ENCODE data around the gene HCAR3. TPM values are rescaled to one million over a fixed set of nuclear protein-coding genes. Genes with fewer than 3 reads are reported as not detected.

The HCAR3 gene
- total and polyA plus RNA-seq, 2 of the 13 experiments (the other 11 are each of a cell fraction or from before 2014, with no cell fraction given), result 0.11 to 12.8 TPM

- TF ChIP-seq ZBTB4 (CRISPR knock-in tag; IDR thresholded peaks at IDR 0.05; ENCODE audit: borderline replicate concordance), result peak; percentile 70; the same call in 1 of the 2 replicates
- TF ChIP-seq MAFG (CRISPR knock-in tag; IDR thresholded peaks at IDR 0.05), result no peak
- TF ChIP-seq BRD4 (CRISPR knock-in tag; IDR thresholded peaks at IDR 0.05), result peak; percentile 69; the same call in 1 of the 2 replicates
- TF ChIP-seq ZNF678 (CRISPR knock-in tag; IDR thresholded peaks at IDR 0.05), result no peak
- TF ChIP-seq ZNF747 (CRISPR knock-in tag; IDR thresholded peaks at IDR 0.05; ENCODE audit: borderline replicate concordance), result peak; percentile 91; the same call in 1 of the 2 replicates
- TF ChIP-seq NFATC3 (CRISPR knock-in tag; IDR thresholded peaks at IDR 0.05), result no peak
- TF ChIP-seq SMYD3 (CRISPR knock-in tag; IDR thresholded peaks at IDR 0.05), result peak; percentile 84; the same call in 1 of the 2 replicates
- no peak for TF ChIP-seq CBX2 (IDR thresholded peaks at IDR 0.05; ENCODE audit: low read depth, low read length)
- TF ChIP-seq CBX2 (CRISPR knock-in tag; IDR thresholded peaks at IDR 0.05; ENCODE audit: low read depth), result no peak
- 0 out of 2 replicates have a peak, but pooled peaks have one; percentile 47 for TF ChIP-seq ZNF441 (CRISPR knock-in tag; IDR thresholded peaks at IDR 0.05; ENCODE audit: borderline replicate concordance)
- TF ChIP-seq SP2 (CRISPR knock-in tag; IDR thresholded peaks at IDR 0.05), result 0 out of 2 replicates have a peak, but pooled peaks have one; percentile 25
- TF ChIP-seq NFRKB (IDR thresholded peaks at IDR 0.05), result no peak
- TF ChIP-seq ETV6 (CRISPR knock-in tag; conservative IDR thresholded peaks at IDR 0.05), result peak; percentile 59; the same call in 1 of the 2 replicates
- peak; percentile 81 for TF ChIP-seq MXD4 (CRISPR knock-in tag; IDR thresholded peaks at IDR 0.05)
- peak; percentile 84 to 92 for TF ChIP-seq POLR2A (IDR thresholded peaks at IDR 0.05; ENCODE audit: insufficient read depth in 1 of 2, low read depth in 2 of 2, low read length in 2 of 2)
- TF ChIP-seq DRAP1 (CRISPR knock-in tag; IDR thresholded peaks at IDR 0.05), result peak; percentile 74
- TF ChIP-seq ZFP1 (CRISPR knock-in tag; IDR thresholded peaks at IDR 0.05), result no peak
- TF ChIP-seq TEF (CRISPR knock-in tag; IDR thresholded peaks at IDR 0.05), result 0 out of 2 replicates have a peak, but pooled peaks have one; percentile 17
Measured at GRCh38 chr12:122752464-122753318, 36.1 kb upstream of the HCAR3 start, which contains the start of gene DENR (continued).
